ENCODE measurements around the gene DDX5.
A peak's percentile ranks its signal among the peaks of the same experiment; 100 is the strongest.
"Not testable (repeated sequence)": the region's sequence is repeated elsewhere in the genome, so short reads cannot be mapped to it uniquely, and the experiment has no call there.

The DDX5 gene

GRCh38 chr17:64506576-64507412, 705 bp upstream of the DDX5 start, which contains the start of gene CEP95:
CEP95 (plus strand) TSS chr17:64506977; CDS start chr17:64507098, 121 bp downstream.
- DNase-seq: peak; percentile 95

- DNase-seq: peak; percentile 50
These were observed 519 bp downstream of the DDX5 start for GRCh38 chr17:64505340-64506200.

GRCh38 chr17:64504769-64505339, 1.2 kb downstream of the DDX5 start:
- no peak for DNase-seq

- no peak for DNase-seq
These were observed 2.0 kb downstream of the DDX5 start for GRCh38 chr17:64503821-64504768.

GRCh38 chr17:64503341-64503740, 2.7 kb downstream of the DDX5 start:
- DNase-seq: no peak

- no peak for DNase-seq
These were observed 3.3 kb downstream of the DDX5 start for GRCh38 chr17:64502809-64503208.

- no peak for DNase-seq
These were observed 4.1 kb downstream of the DDX5 start for GRCh38 chr17:64502021-64502420.

- no peak for DNase-seq
These were observed 5.0 kb downstream of the DDX5 start for GRCh38 chr17:64500862-64501765.

GRCh38 chr17:64500487-64500859, 5.6 kb downstream of the DDX5 start:
- DNase-seq: no peak

GRCh38 chr17:64499805-64500486, 6.1 kb downstream of the DDX5 start:
- DNase-seq: no peak

- DNase-seq: no peak
These were observed 7.5 kb downstream of the DDX5 start for GRCh38 chr17:64498308-64499203.

GRCh38 chr17:64497565-64498035, 8.5 kb downstream of the DDX5 start:
- DNase-seq: no peak

- DNase-seq: peak; percentile 93
These were observed 9.1 kb downstream of the DDX5 start, which contains the start of gene POLG2 for GRCh38 chr17:64496786-64497564. POLG2 (minus strand) TSS chr17:64497054; CDS start chr17:64496968, 86 bp downstream.

GRCh38 chr17:64496348-64496785, 9.7 kb downstream of the DDX5 start:
- DNase-seq: no peak

- not testable (repeated sequence) for DNase-seq
These were observed 10.8 kb downstream of the DDX5 start for GRCh38 chr17:64495300-64495699.

GRCh38 chr17:64494121-64494520, 12.0 kb downstream of the DDX5 start:
- DNase-seq: no peak

GRCh38 chr17:64492481-64493109, 13.5 kb downstream of the DDX5 start:
- no peak for DNase-seq

- no peak for DNase-seq
These were observed 14.1 kb downstream of the DDX5 start for GRCh38 chr17:64491994-64492393.

Data from NCI-H2107 (cell line).